ENCODE measurements around the gene MAP3K20. TPM values are rescaled to one million over a fixed set of nuclear protein-coding genes. Genes with fewer than 3 reads are reported as not detected.
"Not testable (repeated sequence)": the region's sequence is repeated elsewhere in the genome, so short reads cannot be mapped to it uniquely, and the experiment has no call there.

MAP3K20 gene
- total and polyA plus RNA-seq, 2 of the 4 experiments (the other 2 are of a cell fraction): 27.5 to 84.4 TPM

- peak overlapping the region; percentile 18 for H2BK5ac ChIP-seq (ENCODE audit: low read depth, low read length, poor library complexity, severe bottlenecking)
- no peak overlapping the region for H3K27ac ChIP-seq (ENCODE audit: insufficient read depth, low read length)
- CTCF ChIA-PET: no interaction called here
- H3K56ac ChIP-seq (ENCODE audit: extremely low read depth, insufficient read depth, low read length): no peak overlapping the region
- no peak overlapping the region for H2AK5ac ChIP-seq (ENCODE audit: low read depth, low read length)
- no peak overlapping the region for H2BK120ac ChIP-seq (ENCODE audit: low read depth, low read length)
- H4K91ac ChIP-seq (ENCODE audit: insufficient read depth, low read depth, low read length): no peak overlapping the region
- no peak overlapping the region for H3K4me2 ChIP-seq (ENCODE audit: low read depth, low read length)
- DNase-seq: no peak
- H3K9me3 ChIP-seq (ENCODE audit: control insufficient read depth, insufficient read depth, low read length): no peaks in the 10 kb centered on the region
- H3K14ac ChIP-seq (replicated peaks; ENCODE audit: low read depth, low read length): no peak overlapping the region
- no peak overlapping the region for H2BK15ac ChIP-seq (ENCODE audit: low read depth, low read length)
- no TSS peak for BruUV-seq (replicated peaks)
- no peak for ATAC-seq (ENCODE audit: low read depth)
- peaks cover 17 to 48% of the 10 kb centered on the region in 2 experiments for H3K79me1 ChIP-seq (ENCODE audit: low read depth in 1 of 2, low read length in 2 of 2)
- H2AFZ ChIP-seq (replicated peaks; ENCODE audit: low read length, poor library complexity): no peak overlapping the region
- no peak overlapping the region for H3K9ac ChIP-seq (ENCODE audit: low read depth, low read length)
- H4K5ac ChIP-seq (ENCODE audit: low read depth, low read length): peak overlapping the region; percentile 10; the same call in 1 of the 2 replicates
- H3K27me3 ChIP-seq (ENCODE audit: control insufficient read depth, insufficient read depth, low read length): no peaks in the 10 kb centered on the region
- intact Hi-C loops (cut with micrococcal nuclease) (no loop called here), dilution Hi-C loops (cut with HindIII; ENCODE audit: low sequenced_read_pairs, unreplicated experiment) (no loop called here), in situ Hi-C loops (cut with MboI; ENCODE audit: low sequenced_read_pairs) (no loop called here)
- TF ChIP-seq CHD1 (IDR thresholded peaks at IDR 0.05; ENCODE audit: low read depth, low read length): no peak
- TF ChIP-seq SMC3 (IDR thresholded peaks at IDR 0.05; ENCODE audit: low read depth, low read length): no peak
- no peak for TF ChIP-seq RAD21 (IDR thresholded peaks at IDR 0.05; ENCODE audit: low read length)
- no peak for TF ChIP-seq NFE2L2 (IDR thresholded peaks at IDR 0.05; ENCODE audit: low read depth, low read length)
- no peak for TF ChIP-seq FOS (IDR thresholded peaks at IDR 0.05; ENCODE audit: low read depth, low read length)
- no peak for TF ChIP-seq USF2 (IDR thresholded peaks at IDR 0.05; ENCODE audit: low read depth, low read length)
- no peak for TF ChIP-seq BHLHE40 (IDR thresholded peaks at IDR 0.05; ENCODE audit: low read depth, low read length)
- no peak for TF ChIP-seq POLR2A (IDR thresholded peaks at IDR 0.05; ENCODE audit: low read depth, low read length)
- no peak for TF ChIP-seq CEBPB (IDR thresholded peaks at IDR 0.05; ENCODE audit: low read depth, low read length)
- peak overlapping the region; percentile 28; the same call in 1 of the 2 replicates for H3K18ac ChIP-seq (ENCODE audit: low read depth, low read length)
- H3K4me1 ChIP-seq (ENCODE audit: control insufficient read depth, insufficient read depth, low read length): peaks cover 17% of the 10 kb centered on the region
- no peak overlapping the region for H3K23ac ChIP-seq (ENCODE audit: low read depth, low read length)
- H3K9me1 ChIP-seq (ENCODE audit: insufficient read depth, low read length): no peaks in the 10 kb centered on the region; the same call in 1 of the 2 replicates
- H3K4me3 ChIP-seq (ENCODE audit: insufficient read depth, low read depth, low read length): no peak overlapping the region
- no CpG with 5 or more reads among the region's 3 CpGs for WGBS, 2 experiments (ENCODE audit: extremely low coverage in 2 of 2, insufficient read length in 1 of 2)
- no peak overlapping the region for H2BK20ac ChIP-seq (ENCODE audit: low read depth, low read length)
- no peak overlapping the region for H3K4ac ChIP-seq (ENCODE audit: low read depth, low read length)
- H4K20me1 ChIP-seq (ENCODE audit: insufficient read depth, low read length): no peaks in the 10 kb centered on the region
- H4K8ac ChIP-seq (ENCODE audit: low read depth in 2 of 2, low read length in 2 of 2): no peak overlapping the region
- no peak overlapping the region for H2AK9ac ChIP-seq (replicated peaks; ENCODE audit: low read depth, low read length, poor library complexity)
- peaks cover 11% of the 10 kb centered on the region for H3K36me3 ChIP-seq (ENCODE audit: control insufficient read depth, insufficient read depth, low read length)
- POLR2A ChIA-PET (ENCODE audit: unreplicated experiment): no interaction called here
Measured at GRCh38 chr2:173092844-173093402, 17.3 kb downstream of the MAP3K20 start.

GRCh38 chr2:173093617-173094016 lies 18.0 kb downstream of the MAP3K20 start:
- H4K5ac ChIP-seq (ENCODE audit: low read depth, low read length); H3K4me2 ChIP-seq (ENCODE audit: low read depth, low read length); BruUV-seq (replicated peaks); H3K9me3 ChIP-seq (ENCODE audit: control insufficient read depth, insufficient read depth, low read length); in situ Hi-C loops (cut with MboI; ENCODE audit: low sequenced_read_pairs); H3K9ac ChIP-seq (ENCODE audit: low read depth, low read length); ATAC-seq (ENCODE audit: low read depth); H4K8ac ChIP-seq (ENCODE audit: low read depth in 2 of 2, low read length in 2 of 2); H2AK9ac ChIP-seq (replicated peaks; ENCODE audit: low read depth, low read length, poor library complexity); H3K18ac ChIP-seq (ENCODE audit: low read depth, low read length); H3K4me3 ChIP-seq (ENCODE audit: insufficient read depth, low read depth, low read length); H2BK5ac ChIP-seq (ENCODE audit: low read depth, low read length, poor library complexity, severe bottlenecking); H3K4ac ChIP-seq (ENCODE audit: low read depth, low read length); H3K9me1 ChIP-seq (ENCODE audit: insufficient read depth, low read length); H3K14ac ChIP-seq (replicated peaks; ENCODE audit: low read depth, low read length); H3K23ac ChIP-seq (ENCODE audit: low read depth, low read length); H2AFZ ChIP-seq (replicated peaks; ENCODE audit: low read length, poor library complexity); H4K20me1 ChIP-seq (ENCODE audit: insufficient read depth, low read length); H2AK5ac ChIP-seq (ENCODE audit: low read depth, low read length); H2BK15ac ChIP-seq (ENCODE audit: low read depth, low read length); POLR2A ChIA-PET (ENCODE audit: unreplicated experiment); H2BK20ac ChIP-seq (ENCODE audit: low read depth, low read length); H3K27me3 ChIP-seq (ENCODE audit: control insufficient read depth, insufficient read depth, low read length); H2BK120ac ChIP-seq (ENCODE audit: low read depth, low read length); DNase-seq; H4K91ac ChIP-seq (ENCODE audit: insufficient read depth, low read depth, low read length); H3K27ac ChIP-seq (ENCODE audit: insufficient read depth, low read length); H3K56ac ChIP-seq (ENCODE audit: extremely low read depth, insufficient read depth, low read length); intact Hi-C loops (cut with micrococcal nuclease); dilution Hi-C loops (cut with HindIII; ENCODE audit: low sequenced_read_pairs, unreplicated experiment): not testable (repeated sequence)
- H3K36me3 ChIP-seq (ENCODE audit: control insufficient read depth, insufficient read depth, low read length): peaks cover 11% of the 10 kb centered on the region
- peaks cover 12% of the 10 kb centered on the region for H3K4me1 ChIP-seq (ENCODE audit: control insufficient read depth, insufficient read depth, low read length)
- CTCF ChIA-PET: interaction anchor here (2.6 kb wide), 1 partner anchor 66 kb away, joined by 8 read pairs; no protein-coding TSS in a partner anchor
- WGBS, 2 experiments (ENCODE audit: extremely low coverage in 2 of 2, insufficient read length in 1 of 2): no CpG with 5 or more reads among the region's 2 CpGs
- peaks cover 16 to 48% of the 10 kb centered on the region in 2 experiments for H3K79me1 ChIP-seq (ENCODE audit: low read depth in 1 of 2, low read length in 2 of 2)
